GM19035 (cell line): ENCODE measurements around the gene COMT.
"Not testable (repeated sequence)": the region's sequence is repeated elsewhere in the genome, so short reads cannot be mapped to it uniquely, and the experiment has no call there.

ENCODE experiments used
- ATAC-seq: cut with Tn5 transposase; IDR thresholded peaks from one replicate; pipeline ENCODE4 v1.9.1; 2021; ENCODE audit not compliant: unreplicated experiment

Gene COMT

DNA sequence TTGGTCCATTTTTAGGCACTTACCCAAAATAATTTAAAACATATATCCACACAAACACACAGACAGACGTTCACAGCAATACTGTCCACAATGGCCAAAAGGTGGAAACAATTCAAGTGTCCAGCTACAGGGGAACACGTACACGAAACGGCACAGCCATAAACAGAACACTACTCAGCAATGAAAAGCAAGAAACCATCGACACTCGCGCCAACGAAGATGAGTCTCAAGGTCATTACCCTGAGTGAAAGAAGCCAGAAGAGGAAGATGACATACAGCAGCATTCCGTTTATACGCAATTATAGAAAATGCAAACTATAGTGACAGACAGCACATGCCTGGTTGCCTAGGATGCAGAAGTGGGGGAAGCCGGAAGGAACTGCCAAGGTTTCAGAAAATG, 13.4 kb upstream of the COMT start:
- ATAC-seq, result no peak

DNA sequence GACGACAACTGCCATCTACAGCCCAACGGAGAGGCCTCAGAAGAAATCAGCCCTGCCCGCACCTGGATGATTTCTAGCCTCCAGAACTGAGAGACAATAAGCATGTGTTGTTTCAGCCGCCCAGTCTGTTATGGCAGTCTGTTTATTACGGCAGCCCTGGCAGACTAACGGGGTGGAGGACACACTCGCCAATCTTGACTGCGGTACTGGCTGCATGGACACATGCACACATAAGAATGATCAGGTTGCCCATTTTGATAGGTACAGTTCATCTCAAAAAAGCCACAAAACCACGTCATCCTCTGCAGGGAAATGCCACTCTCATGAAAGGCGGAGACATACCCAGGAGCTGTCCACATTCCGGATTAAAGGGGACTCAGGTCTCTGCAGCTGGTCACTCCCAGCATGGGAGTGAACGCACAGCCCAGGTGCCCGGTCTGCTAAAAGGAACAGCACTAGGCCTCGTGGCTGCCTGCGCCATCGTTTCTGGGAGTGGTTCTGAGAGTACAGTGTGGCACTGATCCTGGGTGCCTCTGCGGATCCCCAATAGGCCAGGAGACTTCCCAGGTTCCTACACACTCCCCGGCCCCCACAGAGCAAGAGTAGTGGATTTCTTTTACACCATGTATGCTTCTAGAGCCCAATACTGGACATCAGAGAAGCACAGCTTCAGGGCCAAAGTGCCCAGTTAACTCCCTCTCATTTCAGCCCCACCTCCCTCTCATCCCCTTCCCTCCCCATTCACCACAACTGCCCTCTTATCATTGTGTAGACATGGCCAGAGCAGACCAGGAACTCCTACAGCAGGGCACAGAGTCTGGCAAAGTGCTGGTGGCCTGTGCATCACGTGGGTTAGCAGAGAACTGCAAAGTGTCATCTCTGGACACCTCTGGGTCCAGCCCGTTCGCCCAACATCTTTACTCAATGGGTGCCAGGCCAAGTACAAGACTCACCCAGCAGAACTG, 11.7 kb upstream of the COMT start:
- no peak for ATAC-seq

DNA sequence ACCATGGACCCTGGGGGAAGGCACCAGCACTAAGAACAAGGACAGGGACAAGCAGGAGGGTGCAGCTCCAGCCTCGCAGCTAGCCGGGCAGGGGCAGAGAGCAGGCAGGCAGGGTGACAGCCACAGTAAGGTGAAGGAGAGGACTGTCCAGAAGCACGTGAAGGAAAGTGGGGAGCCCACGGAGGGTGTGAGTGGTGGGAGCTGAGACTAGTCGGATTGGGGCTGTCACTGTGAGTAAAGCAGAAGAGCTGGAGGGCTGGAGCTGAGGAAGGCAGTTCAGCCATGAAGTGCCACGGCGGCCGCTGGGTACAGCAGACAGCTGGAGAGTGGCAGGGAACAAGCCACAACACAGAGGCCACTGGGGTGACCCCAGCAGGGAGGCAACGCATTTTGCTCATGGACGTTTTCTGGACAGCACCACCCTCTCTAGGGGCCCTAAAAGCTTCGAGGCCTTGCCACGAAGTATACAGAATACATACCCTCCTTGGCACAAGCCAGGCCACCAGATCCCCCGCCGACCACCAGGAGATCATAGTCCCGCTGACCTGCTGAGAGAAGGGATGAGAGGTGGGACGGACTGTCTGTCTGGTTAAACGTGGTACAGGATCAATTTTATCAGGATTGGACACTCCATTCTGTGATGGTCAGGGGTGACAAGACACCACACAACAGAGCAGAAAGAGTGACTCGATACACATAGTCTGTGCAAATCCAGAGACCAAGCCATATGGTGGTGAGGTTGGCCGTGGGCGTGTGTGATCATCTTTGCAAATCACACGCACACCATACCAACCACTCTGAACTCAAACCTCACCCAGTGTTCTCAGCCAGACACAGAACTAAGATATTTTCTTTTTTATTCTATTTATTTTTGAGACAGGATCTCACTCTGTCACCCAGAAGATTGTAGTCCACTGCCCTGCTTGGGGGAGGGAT, 10.8 kb upstream of the COMT start:
- ATAC-seq, result no peak

DNA sequence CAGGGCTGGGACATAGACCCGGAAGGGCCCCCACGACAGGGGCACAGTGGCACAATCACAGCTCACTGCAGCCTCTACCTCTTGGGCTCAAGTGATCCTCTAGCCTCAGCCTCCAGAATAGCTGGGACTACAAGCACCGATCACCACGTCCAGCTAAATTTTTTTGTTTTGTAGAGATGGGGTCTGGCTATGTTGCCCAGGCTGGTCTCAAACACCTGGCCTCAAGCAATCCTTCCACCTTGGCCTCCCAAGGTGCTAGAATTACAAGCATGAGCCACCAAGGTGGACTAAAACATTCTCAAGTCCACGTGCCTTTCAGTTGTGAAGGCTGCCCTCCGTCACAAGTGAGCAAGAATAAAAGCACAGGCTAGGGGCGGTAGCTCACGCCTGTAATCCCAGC, 10.1 kb upstream of the COMT start:
- no peak for ATAC-seq

DNA sequence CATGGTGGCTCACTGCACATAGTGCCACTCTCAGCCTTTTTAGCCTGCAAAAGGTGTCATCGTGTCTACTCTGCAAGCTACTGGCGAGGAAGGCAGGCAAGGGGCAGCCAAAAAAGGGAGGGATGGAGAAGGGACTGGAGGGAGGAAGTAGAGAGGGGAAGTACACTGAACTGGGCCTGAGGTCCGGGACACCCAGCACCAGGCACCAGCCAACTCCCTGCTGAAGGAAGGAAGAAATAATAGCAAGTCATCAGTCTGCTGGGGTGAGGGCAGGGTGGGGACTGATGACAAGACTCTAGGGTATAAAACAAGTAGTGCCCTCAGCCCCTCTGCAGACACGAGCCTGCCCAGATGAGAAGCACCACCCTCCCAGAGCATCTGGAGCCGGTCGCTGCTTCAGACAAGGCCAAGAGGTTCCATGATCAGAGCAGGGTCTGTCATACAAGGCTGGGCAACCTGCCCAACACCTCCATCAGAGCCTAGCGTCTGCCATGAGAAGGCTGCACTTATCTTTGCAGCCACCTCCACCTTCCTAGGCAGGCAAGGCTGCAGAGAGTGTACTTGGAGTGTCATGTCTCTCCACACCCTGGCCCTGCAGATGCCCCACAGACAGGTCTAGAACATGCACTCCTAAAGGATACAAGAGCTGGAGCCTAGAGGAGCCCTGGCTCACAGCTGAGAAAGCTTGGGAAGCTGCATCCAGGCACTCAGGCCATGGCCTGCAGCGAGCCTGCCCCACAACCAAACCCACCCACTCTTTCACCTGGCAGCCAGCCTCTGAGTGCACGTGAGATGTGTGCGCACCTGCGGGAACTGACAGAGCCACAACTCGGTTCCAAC, 9.0 kb upstream of the COMT start:
- no peak for ATAC-seq

DNA sequence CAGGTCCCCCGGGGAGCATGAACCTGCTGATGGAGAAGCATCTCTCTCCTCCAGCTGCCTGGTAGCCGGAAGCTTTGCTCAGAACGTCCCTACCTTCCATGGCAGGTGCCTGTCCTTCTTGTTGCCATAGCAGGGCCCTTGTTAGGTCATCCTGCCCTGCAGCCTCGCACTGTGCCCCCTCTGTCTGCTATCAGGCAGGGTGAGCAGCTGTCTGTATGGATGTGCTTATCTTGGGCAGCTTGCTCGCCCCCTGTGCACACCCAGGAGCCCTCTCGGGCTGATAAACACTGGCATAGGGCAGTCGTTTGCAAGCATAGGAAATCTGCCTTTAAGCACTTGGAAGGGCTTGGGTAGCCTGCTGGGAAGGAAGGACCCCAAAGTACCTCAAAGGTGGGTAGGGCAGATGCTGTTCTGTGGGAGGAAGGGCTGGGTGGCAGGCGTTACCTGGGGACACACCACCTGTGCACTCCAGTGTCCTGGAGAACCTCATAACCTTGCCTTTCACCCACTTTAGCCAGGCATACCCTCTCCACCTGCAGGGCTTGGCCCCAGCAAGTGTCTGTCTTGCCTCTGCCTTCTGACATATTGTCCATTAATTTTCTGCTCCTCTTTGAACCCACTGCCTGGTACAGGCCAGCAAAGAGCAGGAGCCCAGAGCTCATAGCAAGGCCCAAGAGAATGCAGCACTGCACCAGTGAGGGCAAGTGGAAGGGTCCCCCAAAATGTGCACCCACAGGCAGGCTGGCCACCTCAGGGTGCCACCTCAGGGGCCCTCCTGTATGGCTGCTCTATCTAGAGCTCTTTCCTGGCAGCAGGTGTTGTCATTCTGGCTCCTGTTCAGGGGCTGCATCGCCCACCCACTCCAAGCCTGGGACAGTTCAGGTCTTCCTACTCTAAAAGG, 8.0 kb upstream of the COMT start:
- no peak for ATAC-seq

DNA sequence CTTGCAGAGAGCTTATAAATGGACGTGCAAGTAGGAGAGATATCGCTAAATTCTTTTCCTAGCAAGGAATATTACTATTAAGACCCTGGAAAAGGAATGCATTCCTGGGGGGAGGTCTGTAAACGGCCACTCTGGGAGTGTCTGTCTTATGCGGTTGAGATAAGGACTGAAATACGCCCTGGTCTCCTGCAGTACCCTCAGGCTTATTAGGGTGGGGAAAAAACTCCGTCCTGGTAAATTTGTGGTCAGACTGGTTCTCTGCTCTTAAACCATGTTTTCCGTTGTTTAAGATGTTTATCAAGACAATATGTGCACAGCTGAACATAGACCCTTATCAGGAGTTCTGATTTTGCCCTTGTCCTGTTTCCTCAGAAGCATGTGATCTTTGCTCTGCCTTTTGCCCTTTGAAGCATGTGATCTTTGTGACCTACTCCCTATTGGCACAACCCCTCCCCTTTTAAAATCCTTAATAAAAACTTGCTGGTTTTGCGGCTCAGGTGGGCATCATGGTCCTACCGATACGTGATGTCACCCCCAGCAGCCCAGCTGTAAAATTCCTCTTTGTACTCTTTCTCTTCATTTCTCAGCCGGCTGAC, 6.4 kb upstream of the COMT start:
- not testable (repeated sequence) for ATAC-seq

DNA sequence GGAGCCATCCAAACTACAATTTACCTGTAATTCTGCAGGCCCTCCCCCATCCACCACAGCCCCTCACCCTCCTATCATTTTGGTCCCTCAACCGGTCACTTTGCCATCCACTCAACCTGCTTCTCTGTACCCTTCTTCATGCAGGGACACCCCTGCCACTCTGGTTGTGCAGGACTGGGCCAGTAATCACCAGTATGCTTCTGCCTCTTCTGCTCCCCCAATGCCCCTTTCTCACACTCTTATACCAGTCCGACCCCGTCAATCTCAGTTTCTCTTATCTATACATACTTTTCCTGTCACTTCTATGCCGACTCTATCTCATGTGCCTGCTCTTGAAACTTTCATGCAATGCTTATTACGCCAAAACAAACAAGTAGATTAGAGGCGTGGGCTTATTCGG, 5.1 kb upstream of the COMT start:
- ATAC-seq, result no peak

DNA sequence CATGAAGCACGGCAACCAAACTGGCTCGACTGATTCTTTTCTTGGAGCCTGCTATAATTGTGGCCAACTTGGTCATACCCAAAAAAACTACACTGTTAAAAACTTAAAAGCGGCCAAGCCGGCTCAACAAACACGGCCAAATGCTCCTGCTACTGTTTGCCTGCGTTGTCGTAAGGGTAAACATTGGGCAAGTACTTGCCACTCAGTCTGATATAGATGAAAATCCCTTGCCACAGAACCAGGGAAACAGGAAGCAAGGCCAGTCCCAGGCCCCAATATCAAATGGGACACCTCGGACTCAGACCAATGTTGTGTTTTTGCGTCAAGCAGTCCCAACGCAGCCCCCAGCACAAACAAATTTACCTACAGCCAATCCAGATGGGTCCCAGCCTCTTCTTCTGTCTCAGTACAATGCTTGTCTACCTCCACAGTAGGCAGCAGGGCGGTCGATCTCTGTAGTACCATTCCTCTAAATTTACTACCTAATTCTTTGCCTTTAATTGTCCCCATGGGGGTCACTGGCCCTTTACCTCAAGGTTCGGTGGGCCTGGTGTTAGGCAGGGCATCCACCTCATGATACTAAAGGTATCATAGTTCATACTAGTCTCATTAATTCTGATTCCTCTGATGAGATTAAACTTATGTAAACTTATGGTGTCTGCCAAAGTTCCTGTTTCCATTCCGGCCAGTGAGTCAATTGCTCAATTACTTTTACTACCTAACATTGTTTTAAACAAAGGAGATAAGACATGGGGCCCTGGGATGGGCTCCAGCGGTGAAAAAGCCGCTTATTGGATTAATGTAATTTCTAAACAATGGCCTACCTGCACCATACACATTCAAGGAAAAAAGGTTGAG, 3.7 kb upstream of the COMT start:
- ATAC-seq, result no peak

DNA sequence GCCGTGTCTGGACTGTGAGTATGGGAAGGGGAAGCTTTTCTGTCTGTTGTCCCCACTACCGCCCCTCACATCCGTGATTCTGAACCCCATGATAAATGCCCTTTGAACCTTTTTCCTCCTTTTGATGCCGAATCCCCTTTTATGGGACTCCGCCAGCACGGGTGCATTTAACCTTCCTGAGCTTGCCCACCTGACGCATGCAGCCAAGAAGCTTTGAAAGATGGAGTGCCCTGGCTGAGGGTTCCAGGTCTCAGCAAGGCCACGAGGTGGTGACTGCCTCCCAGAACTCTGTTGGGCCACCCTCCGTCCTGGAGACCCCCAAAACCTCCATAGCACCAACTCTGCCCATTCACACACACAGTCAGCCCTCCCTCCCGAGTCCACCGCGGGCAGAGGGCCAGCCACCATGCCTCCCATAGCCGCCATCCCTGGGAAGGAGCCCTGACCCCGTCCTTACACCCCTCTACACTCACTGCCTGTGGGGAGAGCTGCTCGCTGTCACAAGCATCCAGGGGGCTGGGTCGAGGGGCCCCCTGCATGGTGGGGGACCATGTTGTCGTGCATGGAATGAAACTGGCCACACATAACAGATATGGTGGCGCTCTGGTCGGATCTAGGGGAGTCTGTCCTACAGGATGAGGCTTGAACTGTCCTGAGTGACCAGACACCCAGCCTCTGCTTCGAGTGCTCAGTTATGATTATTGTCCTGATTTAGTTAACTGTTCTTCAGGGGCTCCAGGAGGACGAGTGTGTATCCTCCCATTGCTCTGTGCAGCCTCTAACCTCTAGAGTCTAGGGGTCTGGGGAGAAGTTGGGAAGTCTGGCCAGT, 822 bp upstream of the COMT start:
- no peak for ATAC-seq

DNA sequence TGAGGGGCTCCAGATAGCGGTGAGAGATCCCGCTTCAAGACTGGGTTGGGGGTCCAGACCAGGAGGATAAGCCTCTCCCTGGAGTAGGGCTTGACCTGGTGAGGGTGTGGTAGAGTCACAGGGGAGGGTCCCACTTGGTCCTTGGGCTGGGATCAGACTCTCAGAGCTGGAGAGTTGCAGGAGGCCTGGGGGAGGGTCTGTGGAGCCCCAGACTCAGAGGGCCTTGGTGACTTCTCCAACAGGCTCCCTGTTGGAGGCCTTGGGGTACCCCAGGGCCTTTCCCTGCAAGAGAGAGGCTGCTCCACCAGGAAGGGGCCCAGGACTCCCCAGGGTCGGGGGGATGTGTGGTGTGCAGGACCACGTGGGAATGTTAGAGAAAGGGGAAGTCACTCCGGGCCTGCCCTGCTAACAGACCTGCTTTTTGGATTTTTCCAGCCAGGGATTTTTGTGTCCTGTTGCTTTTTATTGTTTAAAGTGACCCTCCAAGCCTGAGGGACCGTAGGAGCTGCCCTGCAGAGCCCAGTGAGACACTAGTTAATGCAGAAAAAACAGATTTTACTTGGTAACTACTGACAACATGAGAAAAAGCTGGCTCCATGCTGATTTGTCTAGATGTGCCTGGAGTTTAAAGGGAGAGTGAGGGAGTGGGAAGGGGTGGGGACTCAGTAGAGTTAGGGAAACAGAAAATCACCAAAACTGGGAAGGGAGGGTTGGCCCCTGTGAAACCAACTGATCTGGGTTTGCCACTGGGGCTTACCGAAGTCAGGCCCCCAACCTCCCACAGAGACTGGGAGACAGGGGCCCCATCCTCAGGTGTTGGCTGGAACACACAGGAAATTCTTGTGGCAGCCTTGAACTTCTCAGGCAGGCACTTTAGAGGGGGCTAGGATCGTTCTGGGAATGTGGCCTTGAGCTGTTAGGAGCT, 847 bp downstream of the COMT start:
- no peak for ATAC-seq

DNA sequence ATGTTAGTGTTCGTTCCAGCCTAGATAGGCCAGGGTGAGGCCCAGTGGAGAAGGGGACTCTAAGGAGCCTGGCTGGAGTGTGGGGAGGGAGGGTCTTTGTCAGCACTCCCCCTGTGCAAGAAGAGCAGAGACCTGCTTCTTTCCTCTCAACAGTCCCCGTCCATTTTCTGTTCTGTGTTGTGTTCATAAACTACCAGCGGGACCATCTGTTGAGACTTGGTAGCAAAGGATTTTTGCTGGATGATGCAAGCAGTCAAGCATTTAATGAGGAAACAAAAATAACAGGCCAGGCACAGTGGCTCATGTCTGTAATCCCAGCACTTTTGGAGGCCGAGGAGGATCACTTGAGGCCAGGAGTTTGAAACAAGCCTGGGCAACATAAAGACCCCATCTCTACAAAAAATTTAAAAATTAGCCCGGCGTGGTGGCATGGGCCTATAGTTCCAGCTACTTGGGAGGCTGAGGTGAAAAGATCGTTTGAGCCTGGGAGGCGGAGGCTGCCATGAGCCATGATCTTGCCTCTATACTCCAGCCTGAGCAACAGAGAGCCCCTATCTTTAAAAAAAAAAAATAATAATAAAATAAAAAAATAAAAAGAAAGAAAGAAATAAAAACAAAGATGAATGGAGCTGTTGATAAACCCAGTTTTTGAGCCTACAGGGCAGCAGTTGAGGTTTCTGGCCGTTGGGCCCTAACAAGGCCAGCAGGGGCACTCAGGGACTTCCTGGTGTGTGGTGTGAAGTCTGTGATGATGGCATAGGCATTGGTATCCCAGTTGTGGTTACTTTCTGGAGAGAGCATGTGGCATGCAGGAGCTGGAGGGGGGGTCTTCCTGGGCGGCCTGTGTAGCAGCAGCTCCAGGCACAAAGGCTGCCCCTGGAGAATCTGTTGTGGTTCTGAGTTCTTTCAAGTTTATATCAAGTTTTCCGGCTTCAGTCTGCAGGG, 1.8 kb downstream of the COMT start:
- ATAC-seq, result no peak

DNA sequence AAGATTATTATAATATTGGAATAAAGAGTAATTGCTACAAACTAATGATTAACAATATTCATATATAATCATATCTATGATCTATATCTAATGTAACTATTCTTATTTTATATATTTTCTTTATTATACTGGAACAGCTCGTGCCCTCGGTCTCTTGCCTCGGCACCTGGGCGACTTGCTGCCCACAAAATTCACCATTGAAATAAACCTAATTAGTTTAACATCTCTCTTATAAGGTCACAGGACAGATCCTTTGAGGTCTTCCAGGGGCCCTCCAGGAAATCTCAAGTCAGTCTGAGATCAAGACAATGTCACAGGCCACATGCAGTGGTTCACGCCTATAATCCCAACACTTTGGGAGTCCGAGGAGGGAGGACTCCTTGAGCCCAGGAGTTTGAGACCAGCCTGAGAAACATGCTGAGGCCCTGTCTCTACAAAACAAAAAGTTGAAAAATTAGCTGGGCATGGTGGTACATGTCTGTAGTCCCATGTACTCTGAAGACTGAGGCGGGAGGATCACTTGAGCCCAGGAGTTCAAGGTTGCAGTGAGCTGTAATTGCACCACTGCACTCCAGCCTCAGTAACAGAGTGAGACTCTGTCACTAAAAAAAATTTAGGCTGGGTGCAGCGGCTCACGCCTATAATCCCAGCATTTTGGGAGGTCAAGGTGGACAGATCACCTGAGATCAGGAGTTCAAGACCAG, 6.6 kb downstream of the COMT start:
- ATAC-seq, result no peak

DNA sequence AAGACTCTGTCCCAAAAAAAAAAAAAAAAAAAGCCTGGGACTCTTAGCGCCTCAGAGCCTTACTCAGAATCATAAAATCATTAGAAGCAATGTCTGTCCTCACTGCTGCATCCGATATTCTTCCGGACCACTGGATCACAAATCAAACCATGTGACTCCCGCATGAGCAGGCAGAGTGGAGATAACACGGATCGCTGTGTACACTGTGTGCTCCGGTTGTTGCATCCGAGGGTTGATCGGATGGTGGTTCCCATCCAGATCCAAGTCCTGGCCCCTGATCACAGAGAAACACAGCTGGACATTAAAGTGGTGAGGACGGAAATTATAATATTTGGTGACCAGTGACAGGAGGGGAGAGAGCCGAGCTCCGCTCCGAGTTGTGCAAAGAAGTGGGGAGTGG, 9.8 kb downstream of the COMT start:
- no peak for ATAC-seq
